A549 (cell line): Measurements from ENCODE around the gene PDZK1IP1.

Source experiments
- CEBPB ChIP-seq, 2 experiments: fragments of >200 bp in 1 of 2; sonication (Bioruptor Twin) in 1 of 2; formaldehyde crosslinking in 1 of 2; IDR thresholded peaks; 2 replicates each; pipeline ENCODE4 v1.6.1; 2012 to 2016
- ESRRA ChIP-seq: fragments of 150-350 bp; IDR thresholded peaks from 2 replicates; pipeline ENCODE4 v1.6.1; 2014; ENCODE audit warnings: mild to moderate bottlenecking, low read length, borderline replicate concordance
- FOSL2 ChIP-seq, 2 experiments: fragments of 450-650 bp in 1 of 2; fragments of >200 bp in 1 of 2; sonication (Bioruptor Twin) in 1 of 2; formaldehyde crosslinking; IDR thresholded peaks; 2 replicates each; pipeline versions ENCODE4 v1.5.0 to v1.6.1; 2016 to 2020; ENCODE audit warnings: mild to moderate bottlenecking in 1 of 2, moderate library complexity in 1 of 2
- JUNB ChIP-seq: fragments of >200 bp; sonication (Bioruptor Twin); formaldehyde crosslinking; IDR thresholded peaks from 2 replicates; pipeline ENCODE4 v1.6.1; 2016
- KDM1A ChIP-seq: fragments of 200-600 bp; sonication (generic); IDR thresholded peaks from 2 replicates; pipeline ENCODE4 v1.6.1; 2016; ENCODE audit warnings: low read depth, mild to moderate bottlenecking
- MAZ ChIP-seq: fragments of 150-350 bp; IDR thresholded peaks from 2 replicates; pipeline ENCODE4 v1.6.1; 2014; ENCODE audit warnings: antibody characterized with exemption, low read depth, low read length, borderline replicate concordance
- PHF8 ChIP-seq: fragments of 200-600 bp; sonication (generic); IDR thresholded peaks from 2 replicates; pipeline ENCODE4 v1.6.1; 2016; ENCODE audit warnings: low read depth, mild to moderate bottlenecking, antibody characterized with exemption, moderate library complexity, borderline replicate concordance
- POLR2A ChIP-seq: IDR thresholded peaks from 2 replicates; pipeline ENCODE4 v1.6.1; 2012; ENCODE audit warnings: mild to moderate bottlenecking, low read length
- RAD21 ChIP-seq, 2 experiments: fragments of >200 bp in 1 of 2; sonication (Bioruptor Twin) in 1 of 2; formaldehyde crosslinking in 1 of 2; IDR thresholded peaks in 1 of 2; conservative IDR thresholded peaks in 1 of 2; 2 replicates in 1 of 2; 3 replicates in 1 of 2; pipeline ENCODE4 v1.6.1; 2012 to 2018; ENCODE audit warnings: inconsistent platforms in 1 of 2
- TFCP2L1 ChIP-seq: fragments of 250-450 bp; sonication (Bioruptor Pico); IDR thresholded peaks from 2 replicates; pipeline ENCODE4 v1.5.0; 2021; ENCODE audit warnings: mild to moderate bottlenecking
- TP53 ChIP-seq: fragments of 250-450 bp; sonication (Bioruptor Pico); IDR thresholded peaks from 2 replicates; pipeline ENCODE4 v1.5.0; 2021; ENCODE audit warnings: mild to moderate bottlenecking, moderate library complexity
- TF ChIP-seq, protein P1 (sequence below): fragments of >200 bp; sonication (Bioruptor Twin); formaldehyde crosslinking; IDR thresholded peaks from 3 replicates; pipeline ENCODE4 v1.5.1; 2016
- TF ChIP-seq, protein P2 (sequence below): IDR thresholded peaks from 2 replicates; pipeline ENCODE4 v1.6.1; 2012
- TF ChIP-seq, protein P3 (sequence below): fragments of 150-350 bp; IDR thresholded peaks from 2 replicates; pipeline ENCODE4 v1.6.1; 2014; ENCODE audit warnings: low read depth, mild to moderate bottlenecking, low read length

DNA sequence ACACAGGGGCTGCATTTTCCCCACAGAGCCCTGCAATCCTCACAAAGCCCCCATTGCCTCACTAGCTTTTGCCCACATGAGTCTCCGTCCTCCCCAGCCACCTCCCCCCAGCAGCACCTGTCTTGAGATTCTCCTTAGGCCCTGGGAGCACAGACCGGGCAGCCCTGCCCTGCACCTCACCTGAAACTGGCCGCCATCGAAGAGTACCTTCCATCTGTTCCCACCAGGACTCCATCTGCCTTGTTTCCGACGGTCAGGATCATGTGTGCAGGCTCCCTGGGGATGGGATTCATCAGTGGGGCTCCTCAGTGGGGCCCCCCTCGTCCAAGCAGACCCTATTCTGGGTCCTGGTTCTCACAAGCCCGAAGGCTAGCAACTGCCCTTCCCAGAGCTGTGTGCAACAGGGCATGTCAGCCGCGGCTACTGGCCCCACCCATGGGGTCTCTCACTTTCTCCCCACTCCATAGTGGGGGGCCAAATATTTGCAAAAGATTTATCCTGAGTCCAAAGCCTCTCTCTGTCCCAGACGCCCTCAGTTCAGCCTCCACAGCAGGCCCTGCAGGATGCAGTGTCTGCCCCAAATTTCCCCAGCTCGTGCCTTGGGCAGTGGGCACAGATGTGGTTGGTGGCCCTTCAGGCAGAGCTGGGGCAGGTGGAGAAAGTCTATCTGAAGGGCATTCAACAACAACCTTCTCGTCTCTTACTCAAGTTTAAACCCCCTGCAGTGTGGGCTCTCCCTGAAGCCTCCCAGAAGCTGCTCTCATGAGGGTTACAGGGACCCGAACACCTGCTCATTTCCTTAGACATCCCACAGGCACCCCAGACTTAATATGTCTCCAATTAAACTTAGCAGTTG is 4.8 kb downstream of the PDZK1IP1 start:
- no peak for TF ChIP-seq FOSL2 (IDR thresholded peaks at IDR 0.05)
- no peak for TF ChIP-seq FOSL2 (CRISPR knock-in tag; IDR thresholded peaks at IDR 0.05)
- TF ChIP-seq, protein P1, sequence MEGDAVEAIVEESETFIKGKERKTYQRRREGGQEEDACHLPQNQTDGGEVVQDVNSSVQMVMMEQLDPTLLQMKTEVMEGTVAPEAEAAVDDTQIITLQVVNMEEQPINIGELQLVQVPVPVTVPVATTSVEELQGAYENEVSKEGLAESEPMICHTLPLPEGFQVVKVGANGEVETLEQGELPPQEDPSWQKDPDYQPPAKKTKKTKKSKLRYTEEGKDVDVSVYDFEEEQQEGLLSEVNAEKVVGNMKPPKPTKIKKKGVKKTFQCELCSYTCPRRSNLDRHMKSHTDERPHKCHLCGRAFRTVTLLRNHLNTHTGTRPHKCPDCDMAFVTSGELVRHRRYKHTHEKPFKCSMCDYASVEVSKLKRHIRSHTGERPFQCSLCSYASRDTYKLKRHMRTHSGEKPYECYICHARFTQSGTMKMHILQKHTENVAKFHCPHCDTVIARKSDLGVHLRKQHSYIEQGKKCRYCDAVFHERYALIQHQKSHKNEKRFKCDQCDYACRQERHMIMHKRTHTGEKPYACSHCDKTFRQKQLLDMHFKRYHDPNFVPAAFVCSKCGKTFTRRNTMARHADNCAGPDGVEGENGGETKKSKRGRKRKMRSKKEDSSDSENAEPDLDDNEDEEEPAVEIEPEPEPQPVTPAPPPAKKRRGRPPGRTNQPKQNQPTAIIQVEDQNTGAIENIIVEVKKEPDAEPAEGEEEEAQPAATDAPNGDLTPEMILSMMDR, result no peak
- no peak for TF ChIP-seq POLR2A
- no peak for TF ChIP-seq TP53 (CRISPR knock-in tag)
- no peak for TF ChIP-seq RAD21 (conservative IDR thresholded peaks at IDR 0.05 in 1 of 2, IDR thresholded peaks at IDR 0.05 in 1 of 2)
- TF ChIP-seq JUNB, result no peak
- no peak for TF ChIP-seq PHF8
- TF ChIP-seq, protein P2, sequence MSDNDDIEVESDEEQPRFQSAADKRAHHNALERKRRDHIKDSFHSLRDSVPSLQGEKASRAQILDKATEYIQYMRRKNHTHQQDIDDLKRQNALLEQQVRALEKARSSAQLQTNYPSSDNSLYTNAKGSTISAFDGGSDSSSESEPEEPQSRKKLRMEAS, result no peak
- TF ChIP-seq KDM1A, result no peak
- no peak for TF ChIP-seq TFCP2L1 (CRISPR knock-in tag)
- no peak for TF ChIP-seq CEBPB (IDR thresholded peaks at IDR 0.05)
- TF ChIP-seq, protein P3, sequence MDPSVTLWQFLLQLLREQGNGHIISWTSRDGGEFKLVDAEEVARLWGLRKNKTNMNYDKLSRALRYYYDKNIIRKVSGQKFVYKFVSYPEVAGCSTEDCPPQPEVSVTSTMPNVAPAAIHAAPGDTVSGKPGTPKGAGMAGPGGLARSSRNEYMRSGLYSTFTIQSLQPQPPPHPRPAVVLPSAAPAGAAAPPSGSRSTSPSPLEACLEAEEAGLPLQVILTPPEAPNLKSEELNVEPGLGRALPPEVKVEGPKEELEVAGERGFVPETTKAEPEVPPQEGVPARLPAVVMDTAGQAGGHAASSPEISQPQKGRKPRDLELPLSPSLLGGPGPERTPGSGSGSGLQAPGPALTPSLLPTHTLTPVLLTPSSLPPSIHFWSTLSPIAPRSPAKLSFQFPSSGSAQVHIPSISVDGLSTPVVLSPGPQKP, result no peak
- TF ChIP-seq ESRRA, result no peak
- no peak for TF ChIP-seq MAZ
